Spleen (tissue), 7 donors: ENCODE data around the gene MYO1D.

ENCODE experiments used
- POLR2A ChIP-seq, 3 donors: fragments of 450-650 bp; IDR thresholded peaks; one replicate each; pipeline ENCODE4 v1.5.1; 2017; ENCODE audit warnings: antibody characterized with exemption in 3 of 3, mild to moderate bottlenecking in 1 of 3
- TF ChIP-seq, protein P1 (sequence below), 11 experiments: fragments of 200-600 bp in 7 of 11; fragments of 450-650 bp in 4 of 11; sonication (generic) in 4 of 11; IDR thresholded peaks in 8 of 11; conservative IDR thresholded peaks in 3 of 11; 1 replicate in 7 of 11; 2 replicates in 4 of 11; pipeline versions ENCODE4 v1.4.0 to v1.8.0; 2016 to 2021; ENCODE audit warnings: antibody characterized with exemption in 11 of 11, inconsistent platforms in 4 of 11, mild to moderate bottlenecking in 1 of 11
- donor health status: DM: no; HTN: no; CAD: no; lungs with moderate emphysema.
- donor health status: DM: no; HTN: no; CAD: no.
- donor health status: DM: no; HTN: no; CAD: no.

DNA sequence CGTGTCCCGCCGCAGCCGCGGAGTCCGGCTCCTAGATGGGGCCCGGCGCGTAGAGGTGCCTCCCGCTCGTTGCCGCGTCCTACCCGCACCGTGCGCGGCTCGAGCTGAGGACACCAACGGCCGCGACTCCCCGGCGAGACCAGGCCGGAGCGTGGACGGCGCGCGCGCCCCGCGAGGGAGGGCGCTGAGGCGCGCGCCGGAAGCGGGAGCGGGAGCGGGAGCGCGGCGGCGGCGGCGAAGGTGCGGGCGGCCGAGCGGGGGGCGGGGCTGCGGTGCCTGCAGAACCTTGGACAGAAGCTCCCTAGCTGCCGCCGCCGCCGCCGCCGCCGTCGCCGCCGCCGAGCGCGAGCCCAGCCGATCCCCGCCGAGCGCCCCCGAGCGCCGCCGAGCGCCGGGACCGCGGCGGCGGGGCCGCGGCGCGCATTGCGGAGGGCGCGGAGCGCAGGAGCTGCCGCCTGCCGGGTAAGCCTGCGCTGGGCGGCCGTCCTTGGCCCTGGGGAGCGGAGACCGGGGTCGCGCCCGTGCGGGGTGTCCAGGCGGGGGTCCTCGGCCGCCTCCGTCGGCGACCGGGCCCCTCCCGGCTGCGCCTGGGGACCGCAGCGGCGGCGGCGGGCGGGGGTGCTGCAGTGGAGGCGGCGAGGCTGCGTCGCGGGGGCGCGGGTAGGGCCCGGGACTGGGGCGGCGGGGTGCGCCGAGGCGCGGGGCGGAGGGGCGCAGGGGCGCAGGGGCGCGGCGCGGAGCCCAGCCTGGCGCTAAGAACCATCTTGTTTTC is 390.0 kb downstream of the MYO1D start, which contains the start of gene CDK5R1:
- TF ChIP-seq, protein P1, sequence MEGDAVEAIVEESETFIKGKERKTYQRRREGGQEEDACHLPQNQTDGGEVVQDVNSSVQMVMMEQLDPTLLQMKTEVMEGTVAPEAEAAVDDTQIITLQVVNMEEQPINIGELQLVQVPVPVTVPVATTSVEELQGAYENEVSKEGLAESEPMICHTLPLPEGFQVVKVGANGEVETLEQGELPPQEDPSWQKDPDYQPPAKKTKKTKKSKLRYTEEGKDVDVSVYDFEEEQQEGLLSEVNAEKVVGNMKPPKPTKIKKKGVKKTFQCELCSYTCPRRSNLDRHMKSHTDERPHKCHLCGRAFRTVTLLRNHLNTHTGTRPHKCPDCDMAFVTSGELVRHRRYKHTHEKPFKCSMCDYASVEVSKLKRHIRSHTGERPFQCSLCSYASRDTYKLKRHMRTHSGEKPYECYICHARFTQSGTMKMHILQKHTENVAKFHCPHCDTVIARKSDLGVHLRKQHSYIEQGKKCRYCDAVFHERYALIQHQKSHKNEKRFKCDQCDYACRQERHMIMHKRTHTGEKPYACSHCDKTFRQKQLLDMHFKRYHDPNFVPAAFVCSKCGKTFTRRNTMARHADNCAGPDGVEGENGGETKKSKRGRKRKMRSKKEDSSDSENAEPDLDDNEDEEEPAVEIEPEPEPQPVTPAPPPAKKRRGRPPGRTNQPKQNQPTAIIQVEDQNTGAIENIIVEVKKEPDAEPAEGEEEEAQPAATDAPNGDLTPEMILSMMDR (IDR thresholded peaks at IDR 0.05 in 8 of 11, conservative IDR thresholded peaks at IDR 0.05 in 3 of 11) = no peak
- no peak for TF ChIP-seq POLR2A (IDR thresholded peaks at IDR 0.05)
